ENCODE results near the gene PDZD7.

PDZD7 gene

GRCh38 chr10:101046332-101047238, 15.7 kb upstream of the PDZD7 start:
- no peak overlapping the region for H3K4me3 ChIP-seq (ENCODE audit: low read depth, low read length)
- no peaks in the 10 kb centered on the region for H3K9me3 ChIP-seq (ENCODE audit: control insufficient read depth, insufficient read depth, low read depth, low read length)
- no peaks in the 10 kb centered on the region for H3K36me3 ChIP-seq (ENCODE audit: control insufficient read depth in 2 of 2, insufficient read depth in 1 of 2, low read length in 2 of 2)
- no peak for TF ChIP-seq EGR2 (tag by site-specific recombination; IDR thresholded peaks at IDR 0.05; ENCODE audit: low read depth)
- TF ChIP-seq ZNF2 (tag by site-specific recombination; IDR thresholded peaks at IDR 0.05), result 0 out of 2 replicates have a peak, but pooled peaks have one; percentile 41
- no peak for TF ChIP-seq ZFP37 (tag by site-specific recombination; IDR thresholded peaks at IDR 0.05)
- TF ChIP-seq ZNF223 (tag by site-specific recombination; IDR thresholded peaks at IDR 0.05), result peak; percentile 94
- TF ChIP-seq BCL11B (tag by site-specific recombination; IDR thresholded peaks at IDR 0.05; ENCODE audit: low read depth), result no peak
- TF ChIP-seq ZNF510 (tag by site-specific recombination; IDR thresholded peaks at IDR 0.05; ENCODE audit: insufficient replicate concordance), result no peak
- no peak for TF ChIP-seq ZXDB (tag by site-specific recombination; IDR thresholded peaks at IDR 0.05)
- TF ChIP-seq, protein P1, sequence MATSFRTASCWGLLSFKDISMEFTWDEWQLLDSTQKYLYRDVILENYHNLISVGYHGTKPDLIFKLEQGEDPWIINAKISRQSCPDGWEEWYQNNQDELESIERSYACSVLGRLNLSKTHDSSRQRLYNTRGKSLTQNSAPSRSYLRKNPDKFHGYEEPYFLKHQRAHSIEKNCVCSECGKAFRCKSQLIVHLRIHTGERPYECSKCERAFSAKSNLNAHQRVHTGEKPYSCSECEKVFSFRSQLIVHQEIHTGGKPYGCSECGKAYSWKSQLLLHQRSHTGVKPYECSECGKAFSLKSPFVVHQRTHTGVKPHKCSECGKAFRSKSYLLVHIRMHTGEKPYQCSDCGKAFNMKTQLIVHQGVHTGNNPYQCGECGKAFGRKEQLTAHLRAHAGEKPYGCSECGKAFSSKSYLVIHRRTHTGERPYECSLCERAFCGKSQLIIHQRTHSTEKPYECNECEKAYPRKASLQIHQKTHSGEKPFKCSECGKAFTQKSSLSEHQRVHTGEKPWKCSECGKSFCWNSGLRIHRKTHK (tag by site-specific recombination; IDR thresholded peaks at IDR 0.05), result no peak
- 0 out of 2 replicates have a peak, but pooled peaks have one; percentile 12 for TF ChIP-seq ZNF692 (tag by site-specific recombination; IDR thresholded peaks at IDR 0.05)
- no peak for TF ChIP-seq SETDB1 (IDR thresholded peaks at IDR 0.05; ENCODE audit: insufficient read length, low read length)
- no peak for TF ChIP-seq OVOL3 (tag by site-specific recombination; IDR thresholded peaks at IDR 0.05)
- 0 out of 2 replicates have a peak, but pooled peaks have one; percentile 12 for TF ChIP-seq ZNF341 (tag by site-specific recombination; IDR thresholded peaks at IDR 0.05; ENCODE audit: low read depth)
- peak; percentile 50; the same call in 1 of the 2 replicates for TF ChIP-seq CTCF (tag by site-specific recombination; IDR thresholded peaks at IDR 0.05)
- TF ChIP-seq ZNF366 (tag by site-specific recombination; conservative IDR thresholded peaks at IDR 0.05), result peak; percentile 79
- peak; percentile 70; the same call in 1 of the 2 replicates for TF ChIP-seq IKZF3 (tag by site-specific recombination; IDR thresholded peaks at IDR 0.05)
- no peak for TF ChIP-seq ZNF148 (tag by site-specific recombination; IDR thresholded peaks at IDR 0.05; ENCODE audit: borderline replicate concordance)
- peak; percentile 99 for TF ChIP-seq ZBTB17 (tag by site-specific recombination; IDR thresholded peaks at IDR 0.05)
- TF ChIP-seq PATZ1 (tag by site-specific recombination; IDR thresholded peaks at IDR 0.05), result 0 out of 2 replicates have a peak, but pooled peaks have one; percentile 23
- peak; percentile 97 for TF ChIP-seq OSR2 (tag by site-specific recombination; IDR thresholded peaks at IDR 0.05)
- no peak for TF ChIP-seq ZNF169 (tag by site-specific recombination; IDR thresholded peaks at IDR 0.05)
- peak; percentile 86 for TF ChIP-seq ZNF600 (tag by site-specific recombination; IDR thresholded peaks at IDR 0.05)
- TF ChIP-seq PRDM1 (tag by site-specific recombination; IDR thresholded peaks at IDR 0.05), result peak; percentile 99
- TF ChIP-seq ZNF335 (tag by site-specific recombination; conservative IDR thresholded peaks at IDR 0.05), result peak; percentile 81
- TF ChIP-seq SP7 (tag by site-specific recombination; IDR thresholded peaks at IDR 0.05), result no peak
- TF ChIP-seq KLF10 (tag by site-specific recombination; IDR thresholded peaks at IDR 0.05), result no peak
- TF ChIP-seq GLIS1 (tag by site-specific recombination; IDR thresholded peaks at IDR 0.05), result peak; percentile 26; the same call in 1 of the 2 replicates
- peak; percentile 62 for TF ChIP-seq ZBTB20 (tag by site-specific recombination; IDR thresholded peaks at IDR 0.05)
- CTCF ChIA-PET, result interaction anchor here (0.8 to 10.1 kb wide), 9 partner anchors 9 to 96 kb away, joined by 3 to 112 read pairs (median 5); partner anchors contain the start of gene KAZALD1
- POLR2A ChIA-PET, result interaction anchor here (1.6 kb wide), 1 partner anchor 15 kb away, joined by 6 read pairs; the partner anchor contains the start of gene KAZALD1
- peaks cover 11% of the 10 kb centered on the region for H3K4me1 ChIP-seq (ENCODE audit: control insufficient read depth, insufficient read depth, low read length)
- H3K27ac ChIP-seq (ENCODE audit: extremely low read depth, low read depth, low read length), result no peak overlapping the region
